ENCODE results near the gene MED29.

The MED29 gene

GRCh38 chr19:39390751-39391437 lies at the start of gene MED29, which contains the start of gene PAF1:
Gene MED29, plus strand, starts transcription at chr19:39391378. Its CDS starts 45 bp downstream, at chr19:39391423.
Gene PAF1, minus strand, starts transcription at chr19:39391106. Its CDS starts 242 bp downstream, at chr19:39390864.
- DNase-seq (ENCODE audit: low spot score): peak; percentile 99

GRCh38 chr19:39341719-39342604 lies 49.2 kb upstream of the MED29 start, which contains the start of gene SAMD4B:
Gene SAMD4B, plus strand, starts transcription at chr19:39342421. Its CDS starts 14,473 bp downstream, at chr19:39356894.
- peak; percentile 95 for DNase-seq (ENCODE audit: low spot score)

GRCh38 chr19:39342647-39343305 lies 48.4 kb upstream of the MED29 start:
- no peak for DNase-seq (ENCODE audit: low spot score)

GRCh38 chr19:39345956-39346355 lies 45.2 kb upstream of the MED29 start:
- no peak for DNase-seq (ENCODE audit: low spot score)

GRCh38 chr19:39347332-39348164 lies 43.6 kb upstream of the MED29 start:
- no peak for DNase-seq (ENCODE audit: low spot score)

- no peak for DNase-seq (ENCODE audit: low spot score)
These were observed 41.9 kb upstream of the MED29 start for GRCh38 chr19:39349326-39349725.

GRCh38 chr19:39350156-39350555 lies 41.0 kb upstream of the MED29 start:
- DNase-seq (ENCODE audit: low spot score): no peak

GRCh38 chr19:39351537-39352064 lies 39.6 kb upstream of the MED29 start:
- no peak for DNase-seq (ENCODE audit: low spot score)

GRCh38 chr19:39352381-39353255 lies 38.6 kb upstream of the MED29 start:
- DNase-seq (ENCODE audit: low spot score): no peak

- no peak for DNase-seq (ENCODE audit: low spot score)
These were observed 35.9 kb upstream of the MED29 start for GRCh38 chr19:39355253-39355652.

- no peak for DNase-seq (ENCODE audit: low spot score)
These were observed 35.1 kb upstream of the MED29 start for GRCh38 chr19:39356073-39356472.

- DNase-seq (ENCODE audit: low spot score): no peak
These were observed 34.5 kb upstream of the MED29 start for GRCh38 chr19:39356647-39357046.

- DNase-seq (ENCODE audit: low spot score): no peak
These were observed 32.2 kb upstream of the MED29 start for GRCh38 chr19:39359026-39359425.

GRCh38 chr19:39360599-39360998 lies 30.6 kb upstream of the MED29 start:
- no peak for DNase-seq (ENCODE audit: low spot score)

- DNase-seq (ENCODE audit: low spot score): no peak
These were observed 28.2 kb upstream of the MED29 start for GRCh38 chr19:39362682-39363657.

- no peak for DNase-seq (ENCODE audit: low spot score)
These were observed 27.2 kb upstream of the MED29 start for GRCh38 chr19:39363901-39364457.

GRCh38 chr19:39365531-39365930 lies 25.6 kb upstream of the MED29 start:
- DNase-seq (ENCODE audit: low spot score): no peak

GRCh38 chr19:39369200-39369599 lies 22.0 kb upstream of the MED29 start:
- DNase-seq (ENCODE audit: low spot score): no peak

GRCh38 chr19:39370735-39371134 lies 20.4 kb upstream of the MED29 start:
- no peak for DNase-seq (ENCODE audit: low spot score)

All from COLO829 (cell line).